ENCODE measurements around the gene ARHGAP18.

DNA sequence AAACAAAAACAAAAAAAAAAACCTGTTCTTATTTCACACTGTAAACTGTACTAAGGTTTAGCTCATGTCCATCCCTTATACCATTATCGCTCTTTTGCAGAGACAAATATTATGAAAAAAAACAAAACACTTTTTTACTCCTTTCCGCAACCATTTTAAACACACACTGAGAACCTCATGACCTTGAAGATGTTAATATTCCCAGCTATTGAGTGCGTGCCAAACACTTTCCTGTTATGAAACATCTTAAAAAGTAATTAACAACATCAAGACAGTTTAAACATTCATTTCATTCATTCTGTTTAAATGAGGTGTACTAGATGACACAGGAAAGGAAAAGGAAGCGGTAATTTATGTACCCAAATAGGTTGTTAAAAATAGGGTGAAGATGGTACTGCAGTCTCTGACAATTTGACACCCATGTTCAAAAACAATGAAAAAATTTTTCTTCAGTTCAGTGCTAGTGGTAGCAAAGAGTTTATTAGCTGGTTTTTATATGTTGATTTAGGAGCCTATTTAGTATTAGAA is 3.9 kb upstream of the ARHGAP18 start:
- TF ChIP-seq MYC (IDR thresholded peaks at IDR 0.05; ENCODE audit: insufficient read depth, insufficient read length, insufficient replicate concordance, low read length, severe bottlenecking): no peak
- TF ChIP-seq POLR2AphosphoS5 (IDR thresholded peaks at IDR 0.05; ENCODE audit: low read length): no peak
- TF ChIP-seq, protein P1, sequence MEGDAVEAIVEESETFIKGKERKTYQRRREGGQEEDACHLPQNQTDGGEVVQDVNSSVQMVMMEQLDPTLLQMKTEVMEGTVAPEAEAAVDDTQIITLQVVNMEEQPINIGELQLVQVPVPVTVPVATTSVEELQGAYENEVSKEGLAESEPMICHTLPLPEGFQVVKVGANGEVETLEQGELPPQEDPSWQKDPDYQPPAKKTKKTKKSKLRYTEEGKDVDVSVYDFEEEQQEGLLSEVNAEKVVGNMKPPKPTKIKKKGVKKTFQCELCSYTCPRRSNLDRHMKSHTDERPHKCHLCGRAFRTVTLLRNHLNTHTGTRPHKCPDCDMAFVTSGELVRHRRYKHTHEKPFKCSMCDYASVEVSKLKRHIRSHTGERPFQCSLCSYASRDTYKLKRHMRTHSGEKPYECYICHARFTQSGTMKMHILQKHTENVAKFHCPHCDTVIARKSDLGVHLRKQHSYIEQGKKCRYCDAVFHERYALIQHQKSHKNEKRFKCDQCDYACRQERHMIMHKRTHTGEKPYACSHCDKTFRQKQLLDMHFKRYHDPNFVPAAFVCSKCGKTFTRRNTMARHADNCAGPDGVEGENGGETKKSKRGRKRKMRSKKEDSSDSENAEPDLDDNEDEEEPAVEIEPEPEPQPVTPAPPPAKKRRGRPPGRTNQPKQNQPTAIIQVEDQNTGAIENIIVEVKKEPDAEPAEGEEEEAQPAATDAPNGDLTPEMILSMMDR (IDR thresholded peaks at IDR 0.05 in 2 of 3, conservative IDR thresholded peaks at IDR 0.05 in 1 of 3; ENCODE audit: control insufficient read depth in 2 of 3, extremely low read depth in 1 of 3, insufficient read depth in 1 of 3, low read depth in 3 of 3, low read length in 3 of 3): no peak
- TF ChIP-seq, protein P2, sequence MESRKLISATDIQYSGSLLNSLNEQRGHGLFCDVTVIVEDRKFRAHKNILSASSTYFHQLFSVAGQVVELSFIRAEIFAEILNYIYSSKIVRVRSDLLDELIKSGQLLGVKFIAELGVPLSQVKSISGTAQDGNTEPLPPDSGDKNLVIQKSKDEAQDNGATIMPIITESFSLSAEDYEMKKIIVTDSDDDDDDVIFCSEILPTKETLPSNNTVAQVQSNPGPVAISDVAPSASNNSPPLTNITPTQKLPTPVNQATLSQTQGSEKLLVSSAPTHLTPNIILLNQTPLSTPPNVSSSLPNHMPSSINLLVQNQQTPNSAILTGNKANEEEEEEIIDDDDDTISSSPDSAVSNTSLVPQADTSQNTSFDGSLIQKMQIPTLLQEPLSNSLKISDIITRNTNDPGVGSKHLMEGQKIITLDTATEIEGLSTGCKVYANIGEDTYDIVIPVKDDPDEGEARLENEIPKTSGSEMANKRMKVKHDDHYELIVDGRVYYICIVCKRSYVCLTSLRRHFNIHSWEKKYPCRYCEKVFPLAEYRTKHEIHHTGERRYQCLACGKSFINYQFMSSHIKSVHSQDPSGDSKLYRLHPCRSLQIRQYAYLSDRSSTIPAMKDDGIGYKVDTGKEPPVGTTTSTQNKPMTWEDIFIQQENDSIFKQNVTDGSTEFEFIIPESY (IDR thresholded peaks at IDR 0.05): no peak
- TF ChIP-seq JUNB (IDR thresholded peaks at IDR 0.05): no peak
- no peak for TF ChIP-seq POLR2A (IDR thresholded peaks at IDR 0.05; ENCODE audit: low read depth, low read length)
- TF ChIP-seq, protein P3, sequence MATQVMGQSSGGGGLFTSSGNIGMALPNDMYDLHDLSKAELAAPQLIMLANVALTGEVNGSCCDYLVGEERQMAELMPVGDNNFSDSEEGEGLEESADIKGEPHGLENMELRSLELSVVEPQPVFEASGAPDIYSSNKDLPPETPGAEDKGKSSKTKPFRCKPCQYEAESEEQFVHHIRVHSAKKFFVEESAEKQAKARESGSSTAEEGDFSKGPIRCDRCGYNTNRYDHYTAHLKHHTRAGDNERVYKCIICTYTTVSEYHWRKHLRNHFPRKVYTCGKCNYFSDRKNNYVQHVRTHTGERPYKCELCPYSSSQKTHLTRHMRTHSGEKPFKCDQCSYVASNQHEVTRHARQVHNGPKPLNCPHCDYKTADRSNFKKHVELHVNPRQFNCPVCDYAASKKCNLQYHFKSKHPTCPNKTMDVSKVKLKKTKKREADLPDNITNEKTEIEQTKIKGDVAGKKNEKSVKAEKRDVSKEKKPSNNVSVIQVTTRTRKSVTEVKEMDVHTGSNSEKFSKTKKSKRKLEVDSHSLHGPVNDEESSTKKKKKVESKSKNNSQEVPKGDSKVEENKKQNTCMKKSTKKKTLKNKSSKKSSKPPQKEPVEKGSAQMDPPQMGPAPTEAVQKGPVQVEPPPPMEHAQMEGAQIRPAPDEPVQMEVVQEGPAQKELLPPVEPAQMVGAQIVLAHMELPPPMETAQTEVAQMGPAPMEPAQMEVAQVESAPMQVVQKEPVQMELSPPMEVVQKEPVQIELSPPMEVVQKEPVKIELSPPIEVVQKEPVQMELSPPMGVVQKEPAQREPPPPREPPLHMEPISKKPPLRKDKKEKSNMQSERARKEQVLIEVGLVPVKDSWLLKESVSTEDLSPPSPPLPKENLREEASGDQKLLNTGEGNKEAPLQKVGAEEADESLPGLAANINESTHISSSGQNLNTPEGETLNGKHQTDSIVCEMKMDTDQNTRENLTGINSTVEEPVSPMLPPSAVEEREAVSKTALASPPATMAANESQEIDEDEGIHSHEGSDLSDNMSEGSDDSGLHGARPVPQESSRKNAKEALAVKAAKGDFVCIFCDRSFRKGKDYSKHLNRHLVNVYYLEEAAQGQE (IDR thresholded peaks at IDR 0.05; ENCODE audit: low read depth, low read length): no peak
- TF ChIP-seq FOXK2 (IDR thresholded peaks at IDR 0.05): no peak
- TF ChIP-seq CBFB (IDR thresholded peaks at IDR 0.05; ENCODE audit: low read depth): no peak
- TF ChIP-seq NR2C1 (IDR thresholded peaks at IDR 0.05): no peak

Measured in GM12878 (cell line).